Right atrium auricular region (tissue), 2 donors: Measurements from ENCODE around the gene SLIT3. TPM values are rescaled to one million over a fixed set of nuclear protein-coding genes. Genes with fewer than 3 reads are reported as not detected.
"Not testable (repeated sequence)": the region's sequence is repeated elsewhere in the genome, so short reads cannot be mapped to it uniquely, and the experiment has no call there.

Experiments
- DNase-seq: peaks from one replicate; pipeline ENCODE4 v3.0.0-alpha.2; 2019; ENCODE audit warnings: low spot score
- H3K27ac ChIP-seq, 2 donors: fragments of 200-600 bp; sonication (generic); 1 replicate in 1 of 2; 2 replicates in 1 of 2; pipeline ENCODE4 v1.5.1; 2016 to 2019
- H3K27me3 ChIP-seq, 2 donors: fragments of 200-600 bp; sonication (generic); one replicate each; pipeline versions ENCODE4 v1.5.1 to v1.6.0; 2017 to 2019
- H3K36me3 ChIP-seq: fragments of 200-600 bp; sonication (generic); one replicate; pipeline ENCODE4 v1.5.1; 2016
- H3K4me1 ChIP-seq, 2 donors: fragments of 200-600 bp; sonication (generic); one replicate each; pipeline versions ENCODE4 v1.5.1 to v1.6.0; 2017 to 2019
- H3K4me3 ChIP-seq, 2 donors: fragments of 200-600 bp; sonication (generic); 1 replicate in 1 of 2; 2 replicates in 1 of 2; pipeline ENCODE4 v1.5.1; 2017 to 2019; ENCODE audit warnings: mild to moderate bottlenecking in 1 of 2, moderate library complexity in 1 of 2
- H3K9me3 ChIP-seq, 2 donors: fragments of 200-600 bp; sonication (generic); one replicate each; pipeline ENCODE4 v1.5.1; 2019
- CTCF ChIP-seq, 2 donors: fragments of 200-600 bp; sonication (generic); IDR thresholded peaks; one replicate each; pipeline ENCODE4 v1.5.1; 2019; ENCODE audit warnings: antibody characterized with exemption in 2 of 2
- total RNA-seq, 2 donors: library from RNA; depleted of rRNA; stranded (reverse); fragments of >200 nt; gene quantifications; one replicate each; pipeline ENCODE4 v1.1.0, GENCODE V29; 2016

Gene SLIT3
- total RNA-seq, 2 donors from 2014 or later: 66.1 to 85.8 TPM

GRCh38 chr5:169112016-169112415 is 188.9 kb downstream of the SLIT3 start:
- no peak overlapping the region for H3K27ac ChIP-seq
- no peaks in the 10 kb centered on the region for H3K36me3 ChIP-seq
- H3K27me3 ChIP-seq: no peaks in the 10 kb centered on the region
- no peak overlapping the region for H3K4me3 ChIP-seq
- no peak for DNase-seq
- H3K9me3 ChIP-seq: no peaks in the 10 kb centered on the region
- TF ChIP-seq CTCF (IDR thresholded peaks at IDR 0.05): no peak
- peaks cover 0 to 16% of the 10 kb centered on the region in 2 donors for H3K4me1 ChIP-seq

- no peaks in the 10 kb centered on the region for H3K27me3 ChIP-seq
- DNase-seq: no peak
- H3K4me3 ChIP-seq: no peak overlapping the region
- no peak for TF ChIP-seq CTCF (IDR thresholded peaks at IDR 0.05)
- H3K4me1 ChIP-seq: no peaks in the 10 kb centered on the region
- H3K27ac ChIP-seq: no peak overlapping the region
- H3K36me3 ChIP-seq: no peaks in the 10 kb centered on the region
- no peaks in the 10 kb centered on the region for H3K9me3 ChIP-seq
Measured at GRCh38 chr5:169106911-169107706, 193.8 kb downstream of the SLIT3 start.

GRCh38 chr5:169105582-169105981 is 195.4 kb downstream of the SLIT3 start:
- DNase-seq, H3K4me3 ChIP-seq, H3K4me1 ChIP-seq, H3K36me3 ChIP-seq, H3K9me3 ChIP-seq, H3K27ac ChIP-seq, H3K27me3 ChIP-seq: not testable (repeated sequence)

GRCh38 chr5:169104937-169105494 is 195.9 kb downstream of the SLIT3 start:
- no peak overlapping the region for H3K27ac ChIP-seq
- no peaks in the 10 kb centered on the region for H3K27me3 ChIP-seq
- no peak overlapping the region for H3K4me3 ChIP-seq
- H3K36me3 ChIP-seq: no peaks in the 10 kb centered on the region
- no peak for TF ChIP-seq CTCF (IDR thresholded peaks at IDR 0.05)
- peaks cover 0 to 7% of the 10 kb centered on the region in 2 donors for H3K4me1 ChIP-seq
- no peak for DNase-seq
- no peaks in the 10 kb centered on the region for H3K9me3 ChIP-seq

GRCh38 chr5:169103586-169104181 is 197.3 kb downstream of the SLIT3 start:
- no peaks in the 10 kb centered on the region for H3K36me3 ChIP-seq
- no peak overlapping the region for H3K27ac ChIP-seq
- no peak for DNase-seq
- TF ChIP-seq CTCF (IDR thresholded peaks at IDR 0.05): no peak
- H3K9me3 ChIP-seq: no peaks in the 10 kb centered on the region
- no peaks in the 10 kb centered on the region for H3K27me3 ChIP-seq
- H3K4me1 ChIP-seq: peaks cover 0 to 18% of the 10 kb centered on the region in 2 donors
- H3K4me3 ChIP-seq: no peak overlapping the region

- no peak for DNase-seq
Measured at GRCh38 chr5:169101966-169102365, 199.0 kb downstream of the SLIT3 start.

More at GRCh38 chr5:169101966-169102365, 199.0 kb downstream of the SLIT3 start:
- no peaks in the 10 kb centered on the region for H3K36me3 ChIP-seq
- no peaks in the 10 kb centered on the region for H3K27me3 ChIP-seq
- no peaks in the 10 kb centered on the region for H3K9me3 ChIP-seq
- H3K4me1 ChIP-seq: peaks cover 0 to 35% of the 10 kb centered on the region in 2 donors
- no peak overlapping the region for H3K4me3 ChIP-seq
- TF ChIP-seq CTCF (IDR thresholded peaks at IDR 0.05): no peak
- no peak overlapping the region for H3K27ac ChIP-seq
